Activated CD8-positive, alpha-beta memory T cell treated with anti-CD3 and anti-CD28 coated beads, Interleukin-2, amount 50 U/mL, for 4 hours (primary cell): Measurements from ENCODE around the gene TJP2.

Source experiments
- DNase-seq: peaks from one replicate; pipeline ENCODE4 v3.0.0-alpha.2; 2020

The TJP2 gene

GRCh38 chr9:69193685-69194032 lies 19.6 kb downstream of the TJP2 start:
- DNase-seq = no peak

- no peak for DNase-seq
These were observed 20.8 kb downstream of the TJP2 start for GRCh38 chr9:69194702-69195418.

GRCh38 chr9:69195668-69196067 lies 21.6 kb downstream of the TJP2 start:
- DNase-seq = no peak

GRCh38 chr9:69197687-69198086 lies 23.6 kb downstream of the TJP2 start:
- DNase-seq = no peak

DNA sequence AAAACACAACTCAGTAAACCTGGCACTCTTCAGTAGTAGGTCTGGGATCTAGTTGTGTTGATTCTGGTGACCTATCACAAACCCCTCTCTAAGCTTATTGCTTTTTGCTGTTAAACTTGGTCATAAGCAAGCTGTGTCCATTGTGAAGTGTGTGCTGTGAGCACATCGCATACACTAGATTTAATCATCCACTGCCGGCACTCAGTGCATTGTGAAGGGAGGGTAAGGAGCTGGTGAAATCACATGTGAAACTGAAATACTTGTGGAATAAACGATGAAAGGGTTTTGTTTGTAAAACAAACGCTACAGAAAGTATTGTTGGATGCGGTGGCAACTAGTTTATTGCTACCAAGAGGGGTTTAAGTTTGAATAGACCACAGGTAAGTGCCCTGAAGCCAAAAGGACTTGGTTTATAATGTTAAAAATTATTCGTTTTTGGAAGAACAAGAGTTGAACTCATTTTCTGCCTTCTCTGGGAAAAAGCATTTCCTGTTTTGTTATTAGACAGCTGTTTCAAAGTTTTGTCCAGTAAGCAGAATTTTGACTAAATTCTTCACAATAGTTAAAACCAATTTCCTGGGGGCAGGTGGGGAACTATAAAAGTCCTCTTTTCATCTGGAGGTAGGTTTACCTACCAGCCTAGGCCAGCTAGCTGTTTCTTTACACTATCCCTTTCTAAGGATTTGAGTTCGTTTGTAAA lies 24.6 kb downstream of the TJP2 start:
- DNase-seq = no peak

- DNase-seq = no peak
These were observed 25.8 kb downstream of the TJP2 start for GRCh38 chr9:69199769-69200470.

- DNase-seq = no peak
These were observed 28.5 kb downstream of the TJP2 start for GRCh38 chr9:69202556-69202955.

DNA sequence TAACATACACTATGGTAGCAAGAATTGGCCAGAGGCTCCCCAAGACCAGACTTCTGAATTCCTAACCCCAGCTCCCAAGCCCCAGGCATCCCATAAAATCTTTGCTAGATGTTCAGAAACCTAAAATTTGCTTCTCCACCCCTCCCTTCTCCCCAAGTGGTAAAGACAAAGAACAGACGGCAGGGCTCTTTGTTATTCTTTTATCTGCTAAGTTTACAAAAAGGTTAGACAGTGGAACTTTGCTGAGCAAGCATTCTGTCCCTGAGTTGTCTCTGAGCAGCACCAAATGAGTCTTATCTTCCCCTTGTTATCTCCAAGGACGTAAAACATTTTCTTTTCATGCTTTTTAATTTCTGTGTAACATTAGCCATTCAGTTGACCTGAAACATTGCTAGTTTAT lies 30.2 kb downstream of the TJP2 start:
- DNase-seq = no peak

GRCh38 chr9:69204849-69205248 lies 30.8 kb downstream of the TJP2 start:
- no peak for DNase-seq

DNA sequence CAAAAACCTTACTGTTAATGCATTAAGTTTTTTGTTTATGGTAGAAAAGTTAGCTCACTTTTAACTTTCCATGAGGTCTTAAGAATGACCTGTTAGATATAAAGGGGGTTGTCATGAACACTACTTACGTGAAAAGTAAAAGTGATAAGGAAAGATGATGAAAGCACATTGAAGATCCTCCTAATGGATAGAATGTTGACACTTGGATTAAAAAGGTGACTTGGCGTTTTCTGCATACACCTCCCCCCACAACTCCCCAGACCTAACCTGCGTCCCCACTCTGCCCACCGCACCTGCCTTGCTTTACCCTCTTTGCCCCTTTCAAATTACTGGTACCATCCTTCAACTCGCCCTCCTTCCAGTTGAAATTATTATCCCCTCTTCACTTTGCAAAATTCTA lies 32.0 kb downstream of the TJP2 start:
- no peak for DNase-seq

DNA sequence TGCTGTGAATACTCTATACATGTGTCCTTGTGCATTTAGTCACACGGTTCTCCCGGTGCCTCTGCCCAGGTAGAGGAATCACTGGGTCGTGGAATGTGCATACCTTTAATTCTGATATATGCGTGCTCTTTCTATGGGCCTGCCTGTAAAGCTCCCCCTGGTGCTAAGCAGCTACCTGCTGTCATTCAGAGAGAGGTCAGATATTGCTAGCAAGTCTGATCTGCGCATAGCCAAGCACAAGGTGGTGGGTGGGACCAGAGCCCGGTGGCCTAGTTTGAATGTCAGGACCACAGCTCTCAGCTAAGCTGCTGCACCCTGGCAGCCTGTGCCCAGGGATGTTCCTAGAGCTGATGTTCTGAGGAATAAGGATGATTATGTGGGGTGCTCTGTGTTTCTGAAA lies 33.4 kb downstream of the TJP2 start:
- no peak for DNase-seq

- DNase-seq = no peak
These were observed 37.5 kb downstream of the TJP2 start for GRCh38 chr9:69211424-69212036.

DNA sequence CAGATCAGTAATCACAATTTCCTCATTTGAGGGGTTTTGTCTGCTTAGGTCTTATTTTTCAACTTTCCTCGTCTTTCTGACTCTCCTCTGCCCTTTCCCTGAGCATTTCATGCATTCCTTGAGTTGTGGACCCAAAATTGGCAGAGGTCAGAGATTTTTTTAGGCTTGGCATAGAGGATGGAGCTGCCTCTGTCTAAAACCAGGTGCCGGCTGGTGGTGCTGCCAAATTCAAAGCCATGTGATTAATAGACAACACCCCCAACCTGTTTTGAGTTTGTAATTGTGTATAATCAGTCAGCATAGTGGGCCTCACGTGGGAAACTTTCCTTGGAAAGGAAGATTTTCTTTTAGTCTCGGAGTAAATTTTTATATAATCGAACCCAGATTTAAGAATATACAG lies 39.6 kb downstream of the TJP2 start:
- no peak for DNase-seq

DNA sequence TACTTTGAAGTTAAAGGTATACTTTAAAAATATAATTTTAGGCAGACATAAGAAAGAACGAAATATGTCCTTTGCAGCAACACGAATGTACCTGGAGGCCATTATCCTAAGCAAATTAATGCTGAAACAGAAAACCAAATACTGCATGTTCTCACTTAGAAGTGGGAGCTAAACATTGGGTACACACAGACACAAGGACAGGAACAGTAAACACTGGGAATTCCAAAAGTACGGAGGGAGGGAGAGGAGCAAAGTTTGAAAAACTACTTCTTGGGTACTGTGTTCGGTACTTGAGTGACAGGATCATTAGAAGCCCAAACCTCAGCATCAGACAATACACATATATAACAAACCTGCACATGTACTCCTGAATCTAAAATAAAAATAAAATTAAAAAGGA lies 40.9 kb downstream of the TJP2 start:
- DNase-seq = no peak

GRCh38 chr9:69215774-69216485 lies 41.9 kb downstream of the TJP2 start:
- DNase-seq = no peak

GRCh38 chr9:69218166-69218565 lies 44.1 kb downstream of the TJP2 start:
- no peak for DNase-seq

- DNase-seq = no peak
These were observed 47.0 kb downstream of the TJP2 start for GRCh38 chr9:69221036-69221435.

GRCh38 chr9:69222970-69223369 lies 48.9 kb downstream of the TJP2 start:
- DNase-seq = no peak

GRCh38 chr9:69223605-69224004 lies 49.5 kb downstream of the TJP2 start:
- DNase-seq = no peak

DNA sequence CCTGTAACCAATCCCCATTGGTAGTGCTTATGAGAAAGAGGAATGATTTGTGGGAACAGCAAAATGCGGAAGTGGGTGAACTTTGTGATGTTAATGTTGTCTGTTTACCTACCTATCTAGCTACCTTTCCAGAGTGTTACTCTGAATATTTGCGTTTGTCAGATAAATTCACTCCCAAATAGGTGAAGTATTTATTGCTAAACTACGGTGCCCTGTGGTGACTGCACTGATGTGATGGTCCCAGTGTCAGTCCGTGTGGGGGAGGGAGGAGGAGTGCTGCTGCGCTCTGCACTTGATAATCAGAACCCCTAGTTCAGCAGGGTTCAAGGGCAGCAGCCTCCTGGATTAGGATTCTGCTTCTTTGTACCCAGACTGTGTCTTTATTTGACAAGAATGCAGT lies 55.3 kb downstream of the TJP2 start:
- DNase-seq = no peak

- DNase-seq = no peak
These were observed 58.1 kb downstream of the TJP2 start for GRCh38 chr9:69232135-69232534.

DNA sequence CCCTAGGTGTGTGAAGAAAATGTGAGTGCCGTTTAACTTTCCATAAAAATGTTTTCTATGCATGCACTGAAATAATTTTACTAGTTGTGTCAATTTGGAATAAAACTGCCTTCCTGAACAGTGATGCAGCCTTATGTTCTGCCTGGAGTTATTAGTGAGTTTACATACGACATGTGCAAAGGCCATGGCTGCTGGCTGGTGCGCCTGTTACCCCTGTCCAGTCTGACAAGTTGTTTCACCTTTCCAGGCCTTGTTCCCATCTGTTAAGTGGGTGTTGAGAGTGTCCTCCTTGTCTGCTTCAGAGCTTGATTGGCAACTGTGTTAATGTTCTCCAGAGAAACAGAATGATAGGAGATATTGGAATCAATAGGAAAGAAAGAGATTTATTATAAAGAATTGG lies 60.6 kb downstream of the TJP2 start:
- no peak for DNase-seq

DNA sequence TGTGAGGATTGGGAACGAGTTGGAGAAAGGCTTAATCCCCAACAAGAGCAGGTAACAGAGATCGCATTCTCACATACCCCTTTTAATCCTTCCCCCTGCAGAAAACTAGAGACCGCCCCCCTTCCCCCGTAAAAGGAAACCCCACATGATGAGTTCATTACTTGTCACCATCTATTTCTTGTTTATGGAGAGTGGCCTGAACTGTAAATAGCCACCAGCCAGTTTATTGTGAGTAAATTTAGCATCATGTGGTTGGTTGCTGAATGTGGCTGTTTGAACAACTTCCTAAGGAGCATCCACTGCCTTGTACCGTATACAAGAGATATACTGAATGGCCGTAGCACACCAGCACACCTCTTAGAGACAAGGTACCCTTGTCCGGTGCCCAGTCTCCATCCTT lies 62.1 kb downstream of the TJP2 start:
- DNase-seq = no peak
